Bronchial epithelial cell (primary cell): Measurements from ENCODE around the gene BRD9. TPM values are rescaled to one million over a fixed set of nuclear protein-coding genes. Genes with fewer than 3 reads are reported as not detected.
"Not testable (repeated sequence)": the region's sequence is repeated elsewhere in the genome, so short reads cannot be mapped to it uniquely, and the experiment has no call there.

ENCODE experiments used
- DNase-seq: peaks from one replicate; pipeline ENCODE4 v3.0.0-alpha.2; 2010; ENCODE audit warnings: low read depth
- FAIRE-seq: peaks from 2 replicates; lab custom pipeline; 2011; peaks lifted over from hg19 to GRCh38; lab: Jason Lieb, UNC
- H3K27me3 ChIP-seq: 2 replicates; pipeline ENCODE4 v1.5.1; 2011; ENCODE audit warnings: low read length; ENCODE audit not compliant: control insufficient read depth, insufficient read depth
- H3K36me3 ChIP-seq: 2 replicates; pipeline ENCODE4 v1.5.1; 2011; ENCODE audit warnings: low read length; ENCODE audit not compliant: control insufficient read depth, insufficient read depth
- H3K4me3 ChIP-seq: 2 replicates; pipeline ENCODE4 v1.5.1; 2011; ENCODE audit warnings: mild to moderate bottlenecking, low read depth, low read length, control low read depth
- CTCF ChIP-seq: IDR thresholded peaks from 2 replicates; pipeline ENCODE4 v1.5.1; 2011; ENCODE audit warnings: mild to moderate bottlenecking, moderate library complexity, low read length, control low read depth, inconsistent platforms; ENCODE audit not compliant: insufficient read depth, severe bottlenecking
- total RNA-seq: library from RNA; depleted of rRNA; stranded (reverse); fragments of >200 nt; gene quantifications from 2 replicates; pipeline ENCODE4 v1.2.1, GENCODE V29; 2014

The BRD9 gene
- total RNA-seq, 1 donor from 2014 or later = 36.1 TPM

GRCh38 chr5:841531-842401 lies 50.8 kb downstream of the BRD9 start:
- not testable (repeated sequence) for H3K4me3 ChIP-seq, FAIRE-seq, DNase-seq, H3K27me3 ChIP-seq, H3K36me3 ChIP-seq

GRCh38 chr5:840974-841435 lies 51.6 kb downstream of the BRD9 start:
- FAIRE-seq, H3K27me3 ChIP-seq, H3K4me3 ChIP-seq, DNase-seq, H3K36me3 ChIP-seq: not testable (repeated sequence)

- not testable (repeated sequence) for H3K4me3 ChIP-seq, H3K36me3 ChIP-seq, FAIRE-seq, H3K27me3 ChIP-seq
- peak; percentile 87 for DNase-seq
Observed at GRCh38 chr5:840118-840973, 52.3 kb downstream of the BRD9 start.

- H3K36me3 ChIP-seq, H3K4me3 ChIP-seq, FAIRE-seq, DNase-seq, H3K27me3 ChIP-seq: not testable (repeated sequence)
Observed at GRCh38 chr5:838431-838851, 54.2 kb downstream of the BRD9 start.

GRCh38 chr5:837621-838121 lies 54.9 kb downstream of the BRD9 start:
- not testable (repeated sequence) for FAIRE-seq, H3K27me3 ChIP-seq, H3K36me3 ChIP-seq, H3K4me3 ChIP-seq, DNase-seq

- not testable (repeated sequence) for H3K27me3 ChIP-seq, DNase-seq, H3K36me3 ChIP-seq, FAIRE-seq, H3K4me3 ChIP-seq
Observed at GRCh38 chr5:835933-836612, 56.5 kb downstream of the BRD9 start.

GRCh38 chr5:834013-834412 lies 58.6 kb downstream of the BRD9 start:
- FAIRE-seq = not testable (repeated sequence)

GRCh38 chr5:828194-828593 lies 64.4 kb downstream of the BRD9 start:
- not testable (repeated sequence) for FAIRE-seq, H3K4me3 ChIP-seq, DNase-seq, H3K36me3 ChIP-seq, H3K27me3 ChIP-seq

More at GRCh38 chr5:834013-834412, 58.6 kb downstream of the BRD9 start:
- H3K27me3 ChIP-seq, H3K4me3 ChIP-seq, H3K36me3 ChIP-seq, DNase-seq: not testable (repeated sequence)

GRCh38 chr5:825544-825943 lies 67.1 kb downstream of the BRD9 start:
- H3K36me3 ChIP-seq, DNase-seq, H3K4me3 ChIP-seq, FAIRE-seq, H3K27me3 ChIP-seq: not testable (repeated sequence)

- DNase-seq = no peak
- TF ChIP-seq CTCF = no peak
- Histone ChIP-seq H3K27me3 (no peaks in the 10 kb centered on the region), H3K4me3 (no peak overlapping the region), H3K36me3 (no peaks in the 10 kb centered on the region)
- no peak for FAIRE-seq
Observed at GRCh38 chr5:821504-821903, 71.1 kb downstream of the BRD9 start.
